HepG2 (cell line): ENCODE measurements around the gene PAQR7. TPM values are rescaled to one million over a fixed set of nuclear protein-coding genes. Genes with fewer than 3 reads are reported as not detected.
A peak's percentile ranks its signal among the peaks of the same experiment; 100 is the strongest.

Experiments
- AKNA ChIP-seq: sonication (generic); formaldehyde crosslinking; IDR thresholded peaks from 2 replicates; pipeline ENCODE4 v1.4.0; 2020; ENCODE audit warnings: missing genetic modification reagents, borderline replicate concordance
- GPN1 ChIP-seq: sonication (generic); formaldehyde crosslinking; IDR thresholded peaks from 2 replicates; pipeline ENCODE4 v1.5.1; 2020; ENCODE audit warnings: missing genetic modification reagents, borderline replicate concordance
- HNRNPL ChIP-seq: fragments of 200-400 bp; formaldehyde crosslinking; IDR thresholded peaks from 2 replicates; pipeline ENCODE4 v1.6.1; 2017; ENCODE audit warnings: mild to moderate bottlenecking, low read depth, low read length
- IRF1 ChIP-seq: sonication (generic); formaldehyde crosslinking; IDR thresholded peaks from 2 replicates; pipeline ENCODE4 v1.4.0; 2020; ENCODE audit warnings: low read depth, mild to moderate bottlenecking, missing genetic modification reagents
- JARID2 ChIP-seq: sonication (generic); formaldehyde crosslinking; IDR thresholded peaks from 2 replicates; pipeline ENCODE4 v1.8.1; 2023; ENCODE audit warnings: missing genetic modification reagents, inconsistent platforms; ENCODE audit not compliant: insufficient replicate concordance
- LBX2 ChIP-seq: sonication (generic); formaldehyde crosslinking; IDR thresholded peaks from 2 replicates; pipeline ENCODE4 v1.5.0; 2020; ENCODE audit warnings: missing genetic modification reagents, mild to moderate bottlenecking, borderline replicate concordance
- PCBP2 ChIP-seq: fragments of 200-400 bp; formaldehyde crosslinking; optimal IDR thresholded peaks from 2 replicates; pipeline ENCODE3; 2018; ENCODE audit warnings: low read length, low read depth; ENCODE audit not compliant: poor library complexity, severe bottlenecking
- PHF20 ChIP-seq: sonication (generic); formaldehyde crosslinking; IDR thresholded peaks from 2 replicates; pipeline ENCODE4 v1.5.0; 2020; ENCODE audit warnings: mild to moderate bottlenecking, missing genetic modification reagents
- SOX5 ChIP-seq: IDR thresholded peaks from 2 replicates; pipeline ENCODE4 v1.6.1; 2016; ENCODE audit warnings: borderline replicate concordance
- SUZ12 ChIP-seq: fragments of 150-350 bp; IDR thresholded peaks from 2 replicates; pipeline ENCODE4 v1.6.1; 2014; ENCODE audit warnings: low read depth, low read length
- TMF1 ChIP-seq: sonication (generic); formaldehyde crosslinking; IDR thresholded peaks from 2 replicates; pipeline ENCODE4 v1.8.1; 2022; ENCODE audit warnings: low read depth, missing genetic modification reagents
- ZFP36L2 ChIP-seq: sonication (generic); formaldehyde crosslinking; IDR thresholded peaks from 2 replicates; pipeline ENCODE4 v1.4.0; 2020; ENCODE audit warnings: missing genetic modification reagents
- ZNF180 ChIP-seq: sonication (generic); formaldehyde crosslinking; IDR thresholded peaks from 2 replicates; pipeline ENCODE4 v1.4.0; 2020; ENCODE audit warnings: low read depth, missing genetic modification reagents, borderline replicate concordance
- ZNF232 ChIP-seq: sonication (generic); formaldehyde crosslinking; IDR thresholded peaks from 2 replicates; pipeline ENCODE4 v1.4.0; 2020; ENCODE audit warnings: missing genetic modification reagents, borderline replicate concordance
- ZNF276 ChIP-seq: sonication (generic); formaldehyde crosslinking; IDR thresholded peaks from 2 replicates; pipeline ENCODE4 v1.4.0; 2020; ENCODE audit warnings: mild to moderate bottlenecking, low read depth, missing genetic modification reagents
- ZNF280D ChIP-seq: sonication (generic); formaldehyde crosslinking; IDR thresholded peaks from 2 replicates; pipeline ENCODE4 v1.5.1; 2020; ENCODE audit warnings: mild to moderate bottlenecking, missing genetic modification reagents
- ZNF460 ChIP-seq: sonication (generic); formaldehyde crosslinking; IDR thresholded peaks from 2 replicates; pipeline ENCODE4 v1.5.1; 2020; ENCODE audit warnings: missing genetic modification reagents, mild to moderate bottlenecking, borderline replicate concordance
- ZNF777 ChIP-seq: sonication (generic); formaldehyde crosslinking; IDR thresholded peaks from 2 replicates; pipeline ENCODE4 v1.4.0; 2020; ENCODE audit warnings: missing genetic modification reagents
- polyA plus RNA-seq, 8 experiments: library from polyadenylated mRNA; depleted of rRNA in 3 of 8; stranded (reverse) in 7 of 8; unstranded in 1 of 8; fragments of >200 nt; fragmentation: Illumina TruSeq in 4 of 8; extraction: Trizol in 4 of 8; gene quantifications; 2 replicates each; pipeline versions ENCODE4 v1.2.1 to v1.2.3, GENCODE V29; 2011 to 2016; ENCODE audit warnings: low read depth in 4 of 8, missing spikeins in 1 of 8, mixed read lengths in 1 of 8; ENCODE audit not compliant: insufficient read depth in 1 of 8
- total RNA-seq, 5 experiments: library from RNA; depleted of rRNA; stranded (reverse); fragments of >200 nt; fragmentation: Illumina TruSeq; extraction: Trizol; gene quantifications; 2 replicates each; pipeline ENCODE4 v1.2.3, GENCODE V29; 2016; ENCODE audit warnings: low read depth in 1 of 5

Gene PAQR7
- total and polyA plus RNA-seq, 2 of the 13 experiments (the other 11 are each of a cell fraction or from before 2014, with no cell fraction given), result 13.2 to 16.6 TPM

GRCh38 chr1:25867210-25867991 is 8.1 kb downstream of the PAQR7 start (continued):
- no peak for TF ChIP-seq ZNF280D (CRISPR knock-in tag)
- no peak for TF ChIP-seq AKNA
- no peak for TF ChIP-seq ZNF180
- TF ChIP-seq TMF1 (CRISPR knock-in tag), result no peak
- no peak for TF ChIP-seq SUZ12
- peak; percentile 48; the same call in 1 of the 2 replicates for TF ChIP-seq SOX5 (CRISPR knock-in tag)
- no peak for TF ChIP-seq HNRNPL
- TF ChIP-seq ZNF232 (CRISPR knock-in tag), result no peak
- TF ChIP-seq PCBP2, result no peak
- TF ChIP-seq ZFP36L2 (CRISPR knock-in tag), result no peak
- no peak for TF ChIP-seq ZNF460 (CRISPR knock-in tag)
- no peak for TF ChIP-seq PHF20 (CRISPR knock-in tag)
- TF ChIP-seq GPN1 (CRISPR knock-in tag), result no peak
- no peak for TF ChIP-seq LBX2 (CRISPR knock-in tag)
- TF ChIP-seq ZNF777 (CRISPR knock-in tag), result 0 out of 2 replicates have a peak, but pooled peaks have one; percentile 0
- no peak for TF ChIP-seq IRF1 (CRISPR knock-in tag)
- TF ChIP-seq JARID2 (CRISPR knock-in tag), result no peak
- TF ChIP-seq ZNF276 (CRISPR knock-in tag), result no peak
